HepG2 (cell line): ENCODE results near the gene DNAAF1. TPM values are rescaled to one million over a fixed set of nuclear protein-coding genes. Genes with fewer than 3 reads are reported as not detected.

Source experiments
- ATF3 ChIP-seq: sonication (generic); formaldehyde crosslinking; IDR thresholded peaks from 2 replicates; pipeline ENCODE4 v1.4.0; 2020; ENCODE audit warnings: missing genetic modification reagents
- ATF7-NPFF ChIP-seq: sonication (generic); formaldehyde crosslinking; IDR thresholded peaks from 2 replicates; pipeline ENCODE4 v1.8.1; 2023; ENCODE audit warnings: mild to moderate bottlenecking, low read depth, missing genetic modification reagents, moderate library complexity
- CHCHD3 ChIP-seq: sonication (generic); formaldehyde crosslinking; IDR thresholded peaks from 2 replicates; pipeline ENCODE4 v1.8.0; 2022; ENCODE audit warnings: mild to moderate bottlenecking, missing genetic modification reagents, moderate library complexity
- CREB3 ChIP-seq: sonication (generic); formaldehyde crosslinking; IDR thresholded peaks from 2 replicates; pipeline ENCODE4 v1.5.0; 2020; ENCODE audit warnings: missing genetic modification reagents
- ELF1 ChIP-seq: sonication (generic); formaldehyde crosslinking; IDR thresholded peaks from 2 replicates; pipeline ENCODE4 v1.4.0; 2020; ENCODE audit warnings: missing genetic modification reagents
- GMEB2 ChIP-seq: IDR thresholded peaks from 2 replicates; pipeline ENCODE4 v1.6.1; 2016; ENCODE audit warnings: missing biosample characterization, missing genetic modification reagents, low read depth
- HIVEP1 ChIP-seq: sonication (generic); formaldehyde crosslinking; IDR thresholded peaks from 2 replicates; pipeline ENCODE4 v1.4.0; 2020; ENCODE audit warnings: mild to moderate bottlenecking, missing genetic modification reagents
- HOXD1 ChIP-seq: sonication (generic); formaldehyde crosslinking; IDR thresholded peaks from 2 replicates; pipeline ENCODE4 v1.5.0; 2020; ENCODE audit warnings: missing genetic modification reagents
- JUN ChIP-seq: sonication (generic); formaldehyde crosslinking; IDR thresholded peaks from 2 replicates; pipeline ENCODE4 v1.4.0; 2020; ENCODE audit warnings: mild to moderate bottlenecking, missing genetic modification reagents
- KDM4B ChIP-seq: sonication (generic); formaldehyde crosslinking; IDR thresholded peaks from 2 replicates; pipeline ENCODE4 v1.4.0; 2020; ENCODE audit warnings: missing genetic modification reagents
- KLF12 ChIP-seq: sonication (generic); formaldehyde crosslinking; IDR thresholded peaks from 2 replicates; pipeline ENCODE4 v1.4.0; 2020; ENCODE audit warnings: missing genetic modification reagents, borderline replicate concordance
- PLRG1 ChIP-seq: fragments of 450-650 bp; conservative IDR thresholded peaks from 2 replicates; pipeline ENCODE4 v1.6.1; 2016
- PRDM4 ChIP-seq: sonication (generic); formaldehyde crosslinking; IDR thresholded peaks from 2 replicates; pipeline ENCODE4 v1.9.0; 2021; ENCODE audit warnings: missing genetic modification reagents, borderline replicate concordance
- RBAK ChIP-seq: sonication (generic); formaldehyde crosslinking; IDR thresholded peaks from 2 replicates; pipeline ENCODE4 v1.5.1; 2020; ENCODE audit warnings: mild to moderate bottlenecking, missing genetic modification reagents
- REXO4 ChIP-seq: sonication (generic); formaldehyde crosslinking; IDR thresholded peaks from 2 replicates; pipeline ENCODE4 v1.8.0; 2022; ENCODE audit warnings: missing genetic modification reagents, mild to moderate bottlenecking, borderline replicate concordance
- RFX5 ChIP-seq: IDR thresholded peaks from 2 replicates; pipeline ENCODE4 v1.6.1; 2011; ENCODE audit warnings: low read depth, low read length, improper control_type of control experiment
- SNRNP70 ChIP-seq: fragments of 200-400 bp; formaldehyde crosslinking; IDR thresholded peaks from 2 replicates; pipeline ENCODE4 v1.6.1; 2017; ENCODE audit warnings: mild to moderate bottlenecking, low read depth, low read length, moderate library complexity
- SRSF4 ChIP-seq: fragments of 200-400 bp; formaldehyde crosslinking; IDR thresholded peaks from one replicate; pipeline ENCODE4 v1.6.1; 2018; ENCODE audit warnings: mild to moderate bottlenecking, low read depth, low read length, moderate library complexity; ENCODE audit not compliant: poor library complexity, severe bottlenecking
- TGIF2 ChIP-seq: IDR thresholded peaks from 2 replicates; pipeline ENCODE4 v1.6.1; 2016; ENCODE audit warnings: control low read depth, missing compliant biosample characterization
- TP53 ChIP-seq: sonication (generic); formaldehyde crosslinking; conservative IDR thresholded peaks from 2 replicates; pipeline ENCODE4 v1.4.0; 2020; ENCODE audit warnings: missing genetic modification reagents
- WIZ ChIP-seq: sonication (generic); formaldehyde crosslinking; IDR thresholded peaks from 2 replicates; pipeline ENCODE4 v1.5.1; 2020; ENCODE audit warnings: mild to moderate bottlenecking, missing genetic modification reagents
- ZBTB43 ChIP-seq: sonication (generic); formaldehyde crosslinking; conservative IDR thresholded peaks from 2 replicates; pipeline ENCODE4 v1.4.0; 2020; ENCODE audit warnings: missing genetic modification reagents
- ZNF121 ChIP-seq: sonication (generic); formaldehyde crosslinking; IDR thresholded peaks from 2 replicates; pipeline ENCODE4 v1.5.0; 2020; ENCODE audit warnings: mild to moderate bottlenecking, missing genetic modification reagents
- ZNF33A ChIP-seq: sonication (generic); formaldehyde crosslinking; IDR thresholded peaks from 2 replicates; pipeline ENCODE4 v1.5.1; 2020; ENCODE audit warnings: missing genetic modification reagents, mild to moderate bottlenecking, moderate library complexity, borderline replicate concordance
- ZNF446 ChIP-seq: sonication (generic); formaldehyde crosslinking; IDR thresholded peaks from 2 replicates; pipeline ENCODE4 v1.5.0; 2020; ENCODE audit warnings: mild to moderate bottlenecking, missing genetic modification reagents
- ZNF558 ChIP-seq: sonication (generic); formaldehyde crosslinking; IDR thresholded peaks from 2 replicates; pipeline ENCODE4 v1.9.0; 2022; ENCODE audit warnings: mild to moderate bottlenecking, missing genetic modification reagents, borderline replicate concordance
- ZNF605 ChIP-seq: sonication (generic); formaldehyde crosslinking; IDR thresholded peaks from 2 replicates; pipeline ENCODE4 v1.8.0; 2022; ENCODE audit warnings: mild to moderate bottlenecking, missing genetic modification reagents
- polyA plus RNA-seq, 8 experiments: library from polyadenylated mRNA; depleted of rRNA in 3 of 8; stranded (reverse) in 7 of 8; unstranded in 1 of 8; fragments of >200 nt; fragmentation: Illumina TruSeq in 4 of 8; extraction: Trizol in 4 of 8; gene quantifications; 2 replicates each; pipeline versions ENCODE4 v1.2.1 to v1.2.3, GENCODE V29; 2011 to 2016; ENCODE audit warnings: low read depth in 4 of 8, missing spikeins in 1 of 8, mixed read lengths in 1 of 8; ENCODE audit not compliant: insufficient read depth in 1 of 8
- total RNA-seq, 5 experiments: library from RNA; depleted of rRNA; stranded (reverse); fragments of >200 nt; fragmentation: Illumina TruSeq; extraction: Trizol; gene quantifications; 2 replicates each; pipeline ENCODE4 v1.2.3, GENCODE V29; 2016; ENCODE audit warnings: low read depth in 1 of 5

DNAAF1 gene
- total and polyA plus RNA-seq, 2 of the 13 experiments (the other 11 are each of a cell fraction or from before 2014, with no cell fraction given) = 0.04 TPM; not detected in 1

- 0 out of 2 replicates have a peak, but pooled peaks have one; percentile 65 for TF ChIP-seq ZNF558
- no peak for TF ChIP-seq GMEB2 (CRISPR knock-in tag)
- TF ChIP-seq HIVEP1 (CRISPR knock-in tag) = no peak
- TF ChIP-seq ZNF121 (CRISPR knock-in tag) = no peak
- no peak for TF ChIP-seq RFX5
- TF ChIP-seq KLF12 = no peak
- no peak for TF ChIP-seq WIZ (CRISPR knock-in tag)
- no peak for TF ChIP-seq TGIF2
- TF ChIP-seq HOXD1 = no peak
- TF ChIP-seq ATF7-NPFF (CRISPR knock-in tag) = no peak
- TF ChIP-seq SRSF4 = no peak
- TF ChIP-seq ZBTB43 = no peak
- no peak for TF ChIP-seq TP53
- TF ChIP-seq SNRNP70 = no peak
- no peak for TF ChIP-seq KDM4B (CRISPR knock-in tag)
- no peak for TF ChIP-seq ATF3 (CRISPR knock-in tag)
- no peak for TF ChIP-seq REXO4
- no peak for TF ChIP-seq ZNF33A
- TF ChIP-seq PLRG1 = no peak
- TF ChIP-seq CHCHD3 = no peak
- TF ChIP-seq JUN (CRISPR knock-in tag) = no peak
- TF ChIP-seq PRDM4 (CRISPR knock-in tag) = no peak
- no peak for TF ChIP-seq ZNF605
- TF ChIP-seq ELF1 (CRISPR knock-in tag) = no peak
- no peak for TF ChIP-seq ZNF446 (CRISPR knock-in tag)
- no peak for TF ChIP-seq CREB3
- TF ChIP-seq RBAK (CRISPR knock-in tag) = no peak
Observed at GRCh38 chr16:84117494-84117843, 27.6 kb upstream of the DNAAF1 start (continued).
